Measurements from ENCODE around the gene ATP13A1. TPM values are rescaled to one million over a fixed set of nuclear protein-coding genes. Genes with fewer than 3 reads are reported as not detected.

Gene ATP13A1
- total and polyA plus RNA-seq, 2 of the 8 experiments (the other 6 are each of a cell fraction or from before 2014, with no cell fraction given) = 33.0 to 64.2 TPM

DNA sequence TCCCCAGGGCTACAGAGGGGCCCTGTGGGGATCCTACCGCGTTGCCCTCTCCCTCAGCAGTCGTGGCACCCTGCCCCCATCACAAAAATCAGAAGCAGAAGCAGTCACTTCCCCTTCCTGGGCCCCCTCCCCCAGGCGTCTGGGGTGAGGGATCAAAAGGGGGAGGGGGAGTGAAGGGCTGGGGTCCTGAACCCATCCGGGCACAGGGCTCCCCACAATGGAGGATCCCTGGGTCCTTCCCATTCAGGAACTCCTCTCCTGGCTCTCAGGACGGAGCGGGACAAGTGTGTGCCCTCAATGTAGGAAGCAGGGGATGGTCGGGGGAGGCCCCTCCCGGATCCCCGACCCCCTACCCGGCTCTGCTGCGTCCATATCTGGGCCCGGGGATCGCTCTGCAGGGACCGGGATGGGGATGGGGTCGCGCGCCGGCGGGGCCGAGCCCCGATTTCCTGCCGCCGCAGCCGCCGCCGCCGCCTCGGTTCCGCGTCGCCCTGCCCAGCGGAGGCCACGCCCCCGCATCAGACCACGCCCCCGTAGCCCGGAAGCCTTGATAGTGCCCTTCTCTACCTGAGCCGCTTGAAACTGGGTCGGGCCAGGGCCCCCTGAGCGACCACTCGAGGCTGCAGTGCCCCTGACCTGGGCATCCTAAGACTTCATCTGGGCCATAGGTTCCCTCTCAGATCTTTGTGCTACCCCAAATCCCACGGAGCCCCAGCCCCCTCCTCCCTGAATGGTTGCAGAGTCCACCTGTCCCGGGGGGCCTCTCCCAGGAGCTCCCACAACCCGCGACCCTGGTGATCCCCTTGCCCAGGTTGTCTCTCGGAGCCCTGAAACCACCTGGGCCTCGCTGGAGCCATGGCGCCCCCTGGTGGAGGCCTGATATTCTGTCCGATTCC is 20.1 kb downstream of the ATP13A1 start, which contains the start of gene GMIP (continued):
- TF ChIP-seq, protein P1, sequence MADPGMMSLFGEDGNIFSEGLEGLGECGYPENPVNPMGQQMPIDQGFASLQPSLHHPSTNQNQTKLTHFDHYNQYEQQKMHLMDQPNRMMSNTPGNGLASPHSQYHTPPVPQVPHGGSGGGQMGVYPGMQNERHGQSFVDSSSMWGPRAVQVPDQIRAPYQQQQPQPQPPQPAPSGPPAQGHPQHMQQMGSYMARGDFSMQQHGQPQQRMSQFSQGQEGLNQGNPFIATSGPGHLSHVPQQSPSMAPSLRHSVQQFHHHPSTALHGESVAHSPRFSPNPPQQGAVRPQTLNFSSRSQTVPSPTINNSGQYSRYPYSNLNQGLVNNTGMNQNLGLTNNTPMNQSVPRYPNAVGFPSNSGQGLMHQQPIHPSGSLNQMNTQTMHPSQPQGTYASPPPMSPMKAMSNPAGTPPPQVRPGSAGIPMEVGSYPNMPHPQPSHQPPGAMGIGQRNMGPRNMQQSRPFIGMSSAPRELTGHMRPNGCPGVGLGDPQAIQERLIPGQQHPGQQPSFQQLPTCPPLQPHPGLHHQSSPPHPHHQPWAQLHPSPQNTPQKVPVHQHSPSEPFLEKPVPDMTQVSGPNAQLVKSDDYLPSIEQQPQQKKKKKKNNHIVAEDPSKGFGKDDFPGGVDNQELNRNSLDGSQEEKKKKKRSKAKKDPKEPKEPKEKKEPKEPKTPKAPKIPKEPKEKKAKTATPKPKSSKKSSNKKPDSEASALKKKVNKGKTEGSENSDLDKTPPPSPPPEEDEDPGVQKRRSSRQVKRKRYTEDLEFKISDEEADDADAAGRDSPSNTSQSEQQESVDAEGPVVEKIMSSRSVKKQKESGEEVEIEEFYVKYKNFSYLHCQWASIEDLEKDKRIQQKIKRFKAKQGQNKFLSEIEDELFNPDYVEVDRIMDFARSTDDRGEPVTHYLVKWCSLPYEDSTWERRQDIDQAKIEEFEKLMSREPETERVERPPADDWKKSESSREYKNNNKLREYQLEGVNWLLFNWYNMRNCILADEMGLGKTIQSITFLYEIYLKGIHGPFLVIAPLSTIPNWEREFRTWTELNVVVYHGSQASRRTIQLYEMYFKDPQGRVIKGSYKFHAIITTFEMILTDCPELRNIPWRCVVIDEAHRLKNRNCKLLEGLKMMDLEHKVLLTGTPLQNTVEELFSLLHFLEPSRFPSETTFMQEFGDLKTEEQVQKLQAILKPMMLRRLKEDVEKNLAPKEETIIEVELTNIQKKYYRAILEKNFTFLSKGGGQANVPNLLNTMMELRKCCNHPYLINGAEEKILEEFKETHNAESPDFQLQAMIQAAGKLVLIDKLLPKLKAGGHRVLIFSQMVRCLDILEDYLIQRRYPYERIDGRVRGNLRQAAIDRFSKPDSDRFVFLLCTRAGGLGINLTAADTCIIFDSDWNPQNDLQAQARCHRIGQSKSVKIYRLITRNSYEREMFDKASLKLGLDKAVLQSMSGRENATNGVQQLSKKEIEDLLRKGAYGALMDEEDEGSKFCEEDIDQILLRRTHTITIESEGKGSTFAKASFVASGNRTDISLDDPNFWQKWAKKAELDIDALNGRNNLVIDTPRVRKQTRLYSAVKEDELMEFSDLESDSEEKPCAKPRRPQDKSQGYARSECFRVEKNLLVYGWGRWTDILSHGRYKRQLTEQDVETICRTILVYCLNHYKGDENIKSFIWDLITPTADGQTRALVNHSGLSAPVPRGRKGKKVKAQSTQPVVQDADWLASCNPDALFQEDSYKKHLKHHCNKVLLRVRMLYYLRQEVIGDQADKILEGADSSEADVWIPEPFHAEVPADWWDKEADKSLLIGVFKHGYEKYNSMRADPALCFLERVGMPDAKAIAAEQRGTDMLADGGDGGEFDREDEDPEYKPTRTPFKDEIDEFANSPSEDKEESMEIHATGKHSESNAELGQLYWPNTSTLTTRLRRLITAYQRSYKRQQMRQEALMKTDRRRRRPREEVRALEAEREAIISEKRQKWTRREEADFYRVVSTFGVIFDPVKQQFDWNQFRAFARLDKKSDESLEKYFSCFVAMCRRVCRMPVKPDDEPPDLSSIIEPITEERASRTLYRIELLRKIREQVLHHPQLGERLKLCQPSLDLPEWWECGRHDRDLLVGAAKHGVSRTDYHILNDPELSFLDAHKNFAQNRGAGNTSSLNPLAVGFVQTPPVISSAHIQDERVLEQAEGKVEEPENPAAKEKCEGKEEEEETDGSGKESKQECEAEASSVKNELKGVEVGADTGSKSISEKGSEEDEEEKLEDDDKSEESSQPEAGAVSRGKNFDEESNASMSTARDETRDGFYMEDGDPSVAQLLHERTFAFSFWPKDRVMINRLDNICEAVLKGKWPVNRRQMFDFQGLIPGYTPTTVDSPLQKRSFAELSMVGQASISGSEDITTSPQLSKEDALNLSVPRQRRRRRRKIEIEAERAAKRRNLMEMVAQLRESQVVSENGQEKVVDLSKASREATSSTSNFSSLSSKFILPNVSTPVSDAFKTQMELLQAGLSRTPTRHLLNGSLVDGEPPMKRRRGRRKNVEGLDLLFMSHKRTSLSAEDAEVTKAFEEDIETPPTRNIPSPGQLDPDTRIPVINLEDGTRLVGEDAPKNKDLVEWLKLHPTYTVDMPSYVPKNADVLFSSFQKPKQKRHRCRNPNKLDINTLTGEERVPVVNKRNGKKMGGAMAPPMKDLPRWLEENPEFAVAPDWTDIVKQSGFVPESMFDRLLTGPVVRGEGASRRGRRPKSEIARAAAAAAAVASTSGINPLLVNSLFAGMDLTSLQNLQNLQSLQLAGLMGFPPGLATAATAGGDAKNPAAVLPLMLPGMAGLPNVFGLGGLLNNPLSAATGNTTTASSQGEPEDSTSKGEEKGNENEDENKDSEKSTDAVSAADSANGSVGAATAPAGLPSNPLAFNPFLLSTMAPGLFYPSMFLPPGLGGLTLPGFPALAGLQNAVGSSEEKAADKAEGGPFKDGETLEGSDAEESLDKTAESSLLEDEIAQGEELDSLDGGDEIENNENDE (IDR thresholded peaks at IDR 0.05; ENCODE audit: insufficient replicate concordance, low read length) = no peak
- TF ChIP-seq POLR2A (IDR thresholded peaks at IDR 0.05; ENCODE audit: control extremely low read depth in 1 of 2, low read depth in 2 of 2, low read length in 2 of 2) = peak in 1 of 2 experiments; percentile 76; a peak in 1 of 3 replicates
- TF ChIP-seq SRF (IDR thresholded peaks at IDR 0.05; ENCODE audit: low read depth, low read length) = no peak
- no peak for TF ChIP-seq GTF2F1 (IDR thresholded peaks at IDR 0.05; ENCODE audit: borderline replicate concordance, low read depth, low read length)
- TF ChIP-seq POU5F1 (IDR thresholded peaks at IDR 0.05; ENCODE audit: low read depth, low read length) = no peak
- no peak; the same call in 1 of the 2 replicates for TF ChIP-seq CHD2 (IDR thresholded peaks at IDR 0.05; ENCODE audit: low read length)
- no peak for TF ChIP-seq CTBP2 (IDR thresholded peaks at IDR 0.05; ENCODE audit: borderline replicate concordance, insufficient read depth, insufficient read length, low read length)
- TF ChIP-seq EGR1 (IDR thresholded peaks at IDR 0.05; ENCODE audit: borderline replicate concordance, low read depth, low read length) = peak; percentile 40; the same call in 1 of the 2 replicates
- no peak for TF ChIP-seq CBX5 (IDR thresholded peaks at IDR 0.05; ENCODE audit: low read depth, low read length)
- TF ChIP-seq YY1 (IDR thresholded peaks at IDR 0.05; ENCODE audit: low read depth, low read length) = peak; percentile 47; the same call in 1 of the 2 replicates
